ENCODE data around the gene FGF16. TPM values are rescaled to one million over a fixed set of nuclear protein-coding genes. Genes with fewer than 3 reads are reported as not detected.
A peak's percentile ranks its signal among the peaks of the same experiment; 100 is the strongest.
"Not testable (repeated sequence)": the region's sequence is repeated elsewhere in the genome, so short reads cannot be mapped to it uniquely, and the experiment has no call there.

Gene FGF16
- total and polyA plus RNA-seq, 2 experiments from 2014 or later: 17.9 to 22.5 TPM

DNA sequence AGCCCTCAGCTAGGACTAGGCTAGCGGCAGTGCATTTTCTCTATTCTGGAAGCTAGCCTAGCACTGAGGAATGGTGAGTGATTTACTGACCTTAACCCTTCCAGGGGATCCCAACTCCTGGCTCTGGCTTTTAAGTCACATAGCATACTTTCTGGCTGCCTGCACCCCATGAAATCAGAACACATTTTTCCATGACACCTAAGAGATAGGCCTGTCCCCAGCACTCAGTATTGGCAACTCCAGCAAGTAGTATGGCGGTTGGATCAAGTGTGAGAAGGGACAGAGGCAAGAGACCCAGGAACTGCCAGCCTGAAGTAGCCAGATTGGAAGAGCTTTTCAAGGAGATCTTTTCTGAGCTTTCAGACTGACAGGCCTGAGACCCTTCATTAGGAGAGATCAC lies 8.2 kb downstream of the FGF16 start:
- Histone ChIP-seq H3K4me1 (ENCODE audit: low read depth) (peaks cover 19% of the 10 kb centered on the region), H3K4me3 (no peak overlapping the region), H3K27me3 (no peaks in the 10 kb centered on the region), H3K36me3 (no peaks in the 10 kb centered on the region), H3K9me3 (ENCODE audit: low read depth) (no peaks in the 10 kb centered on the region), H3K27ac (peak overlapping the region; percentile 90)
- TF ChIP-seq, protein P1, sequence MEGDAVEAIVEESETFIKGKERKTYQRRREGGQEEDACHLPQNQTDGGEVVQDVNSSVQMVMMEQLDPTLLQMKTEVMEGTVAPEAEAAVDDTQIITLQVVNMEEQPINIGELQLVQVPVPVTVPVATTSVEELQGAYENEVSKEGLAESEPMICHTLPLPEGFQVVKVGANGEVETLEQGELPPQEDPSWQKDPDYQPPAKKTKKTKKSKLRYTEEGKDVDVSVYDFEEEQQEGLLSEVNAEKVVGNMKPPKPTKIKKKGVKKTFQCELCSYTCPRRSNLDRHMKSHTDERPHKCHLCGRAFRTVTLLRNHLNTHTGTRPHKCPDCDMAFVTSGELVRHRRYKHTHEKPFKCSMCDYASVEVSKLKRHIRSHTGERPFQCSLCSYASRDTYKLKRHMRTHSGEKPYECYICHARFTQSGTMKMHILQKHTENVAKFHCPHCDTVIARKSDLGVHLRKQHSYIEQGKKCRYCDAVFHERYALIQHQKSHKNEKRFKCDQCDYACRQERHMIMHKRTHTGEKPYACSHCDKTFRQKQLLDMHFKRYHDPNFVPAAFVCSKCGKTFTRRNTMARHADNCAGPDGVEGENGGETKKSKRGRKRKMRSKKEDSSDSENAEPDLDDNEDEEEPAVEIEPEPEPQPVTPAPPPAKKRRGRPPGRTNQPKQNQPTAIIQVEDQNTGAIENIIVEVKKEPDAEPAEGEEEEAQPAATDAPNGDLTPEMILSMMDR (IDR thresholded peaks at IDR 0.05; ENCODE audit: low read depth, low read length): no peak
- peak in 1 of 2 donors; percentile 75 for DNase-seq (ENCODE audit: low read depth in 1 of 2, low spot score in 1 of 2)

DNA sequence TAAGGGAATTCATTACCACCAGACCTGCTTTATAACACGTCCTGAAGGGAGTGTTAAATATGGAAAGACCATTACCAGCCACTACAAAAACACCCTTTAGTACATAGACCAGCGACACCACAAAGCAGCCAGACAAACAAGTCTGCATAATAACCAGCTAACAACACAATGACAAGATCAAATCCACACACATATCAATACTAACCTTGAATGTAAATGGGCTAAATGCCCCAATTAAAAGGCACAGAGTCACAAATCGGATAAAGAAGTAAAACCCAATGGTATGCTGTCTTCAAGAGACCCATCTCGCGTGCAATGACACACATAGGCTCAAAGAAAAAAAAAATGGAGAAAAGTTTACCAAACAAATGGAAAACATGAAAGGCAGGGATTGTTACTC lies 36.9 kb downstream of the FGF16 start:
- DNase-seq (ENCODE audit: low read depth in 1 of 2, low spot score in 1 of 2): no peak
- no peak overlapping the region for H3K4me3 ChIP-seq
- no peak overlapping the region for H3K27ac ChIP-seq
- H3K9me3 ChIP-seq (ENCODE audit: low read depth): no peaks in the 10 kb centered on the region
- no peaks in the 10 kb centered on the region for H3K36me3 ChIP-seq
- TF ChIP-seq, protein P1 (IDR thresholded peaks at IDR 0.05; ENCODE audit: low read depth, low read length): no peak
- no peaks in the 10 kb centered on the region for H3K4me1 ChIP-seq (ENCODE audit: low read depth)
- no peaks in the 10 kb centered on the region for H3K27me3 ChIP-seq

DNA sequence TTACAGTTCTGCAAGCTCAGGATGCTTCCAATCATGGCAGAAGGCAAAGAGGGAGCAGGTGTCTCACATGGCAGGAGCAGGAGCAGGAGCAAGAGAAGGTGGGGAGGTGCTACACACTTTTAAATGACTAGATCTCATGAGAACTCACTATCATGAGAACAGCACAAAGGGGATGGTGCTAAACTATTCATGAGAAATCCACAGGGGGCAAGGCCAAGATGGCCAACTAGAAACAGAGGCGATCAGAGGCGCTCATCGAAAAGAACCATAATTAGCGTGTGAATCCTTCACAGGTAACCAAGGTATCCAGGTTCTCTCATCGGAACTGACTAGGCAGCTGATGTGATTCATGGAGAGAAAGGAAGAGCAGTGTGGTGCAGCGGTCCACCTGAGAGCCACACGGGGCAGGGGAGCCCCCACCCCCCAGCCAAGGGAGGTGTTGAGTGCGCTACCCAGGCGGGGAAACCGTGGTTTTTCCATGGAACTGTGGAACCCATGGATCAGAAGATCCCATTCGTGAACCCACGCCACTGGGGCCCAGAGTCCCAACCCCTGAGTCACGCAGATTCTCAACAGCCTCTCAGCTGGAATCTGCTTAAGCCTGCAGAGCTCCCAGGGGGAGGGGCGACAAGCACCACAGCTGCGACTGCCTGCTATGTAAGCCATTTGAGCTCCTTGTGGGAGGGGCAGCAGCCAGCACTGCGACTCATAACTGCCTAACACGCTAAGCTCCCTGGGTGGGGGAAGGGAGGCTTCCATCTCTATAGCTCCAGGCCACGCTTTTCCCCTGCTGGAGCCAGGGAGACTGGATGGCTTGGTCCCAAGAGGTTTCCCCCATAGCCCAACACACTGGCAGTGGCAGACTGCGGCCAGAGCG lies 46.7 kb downstream of the FGF16 start:
- Histone ChIP-seq H3K27me3 (no peaks in the 10 kb centered on the region), H3K4me3 (no peak overlapping the region), H3K9me3 (ENCODE audit: low read depth) (no peaks in the 10 kb centered on the region), H3K27ac (no peak overlapping the region), H3K36me3 (no peaks in the 10 kb centered on the region), H3K4me1 (ENCODE audit: low read depth) (no peaks in the 10 kb centered on the region)
- peak; percentile 11 to 53 for DNase-seq (ENCODE audit: low read depth in 1 of 2, low spot score in 1 of 2)
- TF ChIP-seq, protein P1 (IDR thresholded peaks at IDR 0.05; ENCODE audit: low read depth, low read length): no peak

DNA sequence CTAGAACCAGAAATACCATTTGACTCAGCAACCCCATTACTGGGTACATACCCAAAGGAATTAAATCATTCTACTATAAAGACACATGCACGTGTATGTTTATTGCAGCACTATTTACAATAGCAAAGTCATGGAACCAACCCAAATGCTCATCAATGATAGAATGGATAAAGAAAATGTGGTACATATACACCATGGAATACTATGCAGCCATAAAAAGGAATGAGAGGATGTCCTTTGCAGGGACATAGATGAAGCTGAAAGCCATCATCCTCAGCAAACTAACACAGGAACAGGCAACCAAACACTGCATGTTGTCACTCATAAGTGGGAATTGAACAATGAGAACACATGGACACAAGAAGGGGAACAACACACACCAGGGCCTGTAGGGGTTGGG lies 53.0 kb downstream of the FGF16 start:
- H3K36me3 ChIP-seq; DNase-seq (ENCODE audit: low read depth in 1 of 2, low spot score in 1 of 2); H3K27ac ChIP-seq; H3K27me3 ChIP-seq; H3K4me1 ChIP-seq (ENCODE audit: low read depth); H3K9me3 ChIP-seq (ENCODE audit: low read depth); H3K4me3 ChIP-seq: not testable (repeated sequence)

DNA sequence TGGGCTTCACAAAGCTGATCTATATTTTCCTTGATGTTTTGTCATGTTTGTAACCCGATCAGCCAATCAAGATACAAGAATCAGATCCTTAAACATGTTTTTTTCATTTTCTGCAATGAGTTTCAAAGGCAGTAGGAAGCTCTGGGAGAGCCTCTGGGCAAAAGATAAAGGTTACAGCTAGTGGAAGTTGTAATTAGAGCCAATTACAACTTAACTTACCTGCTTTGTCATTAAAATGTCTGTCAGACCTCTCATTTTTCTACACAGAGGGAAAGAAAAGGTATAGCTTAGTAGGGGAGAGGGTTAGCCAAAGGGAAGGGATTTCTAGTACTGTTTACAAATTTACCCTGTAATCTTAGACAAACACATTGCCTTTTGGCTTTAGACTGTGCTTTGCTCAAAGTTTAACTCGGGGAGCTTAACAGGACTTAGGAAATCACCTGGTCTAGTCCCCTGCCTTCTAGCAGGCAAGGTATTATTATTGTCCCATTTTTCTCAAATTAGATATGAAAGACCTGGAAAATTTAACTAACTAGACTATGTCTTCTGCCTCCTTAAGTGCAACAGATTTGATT lies 55.8 kb downstream of the FGF16 start:
- H3K36me3 ChIP-seq: peaks cover 8% of the 10 kb centered on the region
- H3K4me1 ChIP-seq (ENCODE audit: low read depth): no peaks in the 10 kb centered on the region
- TF ChIP-seq, protein P1 (IDR thresholded peaks at IDR 0.05; ENCODE audit: low read depth, low read length): no peak
- no peak for DNase-seq (ENCODE audit: low read depth in 1 of 2, low spot score in 1 of 2)
- H3K27ac ChIP-seq: no peak overlapping the region
- H3K9me3 ChIP-seq (ENCODE audit: low read depth): no peaks in the 10 kb centered on the region
- no peaks in the 10 kb centered on the region for H3K27me3 ChIP-seq
- no peak overlapping the region for H3K4me3 ChIP-seq

DNA sequence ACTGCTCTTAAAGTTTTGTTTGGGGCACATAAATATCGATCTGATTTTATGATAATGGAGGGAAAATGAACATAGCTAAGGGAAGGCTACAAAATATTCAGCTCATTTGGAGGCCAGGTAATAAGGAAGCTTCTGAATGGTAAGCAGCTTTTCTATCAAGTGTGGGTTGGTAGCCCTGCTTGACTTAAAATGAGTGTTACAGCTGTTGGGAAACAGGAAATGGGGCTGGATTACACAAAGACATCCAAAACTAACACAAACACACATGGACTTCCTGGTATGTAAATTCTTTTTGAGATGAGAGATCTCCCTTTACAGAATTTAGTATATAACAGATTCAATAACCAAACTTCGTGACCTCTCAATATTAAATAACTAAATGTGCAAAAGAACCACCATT lies 58.0 kb downstream of the FGF16 start:
- Histone ChIP-seq H3K27me3 (no peaks in the 10 kb centered on the region), H3K4me1 (ENCODE audit: low read depth) (no peaks in the 10 kb centered on the region), H3K4me3 (no peak overlapping the region), H3K9me3 (ENCODE audit: low read depth) (no peaks in the 10 kb centered on the region), H3K27ac (peak overlapping the region; percentile 43), H3K36me3 (peaks cover 8% of the 10 kb centered on the region)
- TF ChIP-seq, protein P1 (IDR thresholded peaks at IDR 0.05; ENCODE audit: low read depth, low read length): no peak
- peak in 1 of 2 donors; percentile 72 for DNase-seq (ENCODE audit: low read depth in 1 of 2, low spot score in 1 of 2)
